ENCODE measurements around the gene SLC25A1.

Gene SLC25A1

DNA sequence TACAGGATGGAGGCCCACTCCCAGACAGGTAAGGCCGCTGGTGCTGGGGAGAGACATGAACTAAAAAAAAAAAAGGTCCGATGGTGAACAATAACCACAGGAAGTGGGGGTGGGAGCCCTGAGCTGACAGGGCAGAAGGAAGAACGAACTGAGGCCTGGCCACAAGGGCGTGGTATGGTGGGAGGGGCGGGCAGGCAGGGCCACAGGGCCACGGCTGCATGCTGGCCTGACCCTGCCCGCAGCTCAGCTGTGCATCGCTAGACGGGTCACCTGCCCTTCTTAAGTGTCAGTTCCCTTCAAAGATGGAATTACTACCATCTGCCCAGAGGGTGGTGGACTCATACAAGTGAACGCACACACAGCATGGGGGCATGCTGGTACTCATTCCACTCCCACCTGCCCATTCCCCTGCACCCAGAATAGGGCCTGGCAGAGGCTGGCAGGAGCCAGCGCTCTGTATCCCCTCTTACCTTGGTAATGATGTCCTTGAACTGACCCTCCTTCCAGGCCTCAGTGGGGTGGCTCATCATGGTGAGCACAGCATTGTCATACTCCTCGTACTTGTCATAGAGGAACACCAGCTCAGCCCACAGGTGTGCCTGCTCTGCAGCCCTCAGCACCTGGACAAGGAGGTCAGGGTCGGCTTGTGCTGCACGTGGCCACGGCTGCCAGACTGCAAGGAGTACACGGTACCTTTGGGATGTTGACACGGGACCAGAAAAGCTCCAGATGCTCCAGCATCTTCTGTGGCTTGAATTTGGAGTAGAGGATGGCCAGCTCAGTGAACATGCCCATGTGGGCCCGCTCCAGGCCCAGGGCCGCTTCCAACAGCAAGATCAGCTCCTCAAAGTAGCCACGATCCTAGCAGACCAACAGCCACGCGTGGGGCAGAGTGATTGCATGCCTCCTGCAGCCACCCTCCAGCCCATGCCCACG lies 17.5 kb upstream of the SLC25A1 start:
- no peak for DNase-seq (ENCODE audit: low read depth, low spot score)
- TF ChIP-seq, protein P1, sequence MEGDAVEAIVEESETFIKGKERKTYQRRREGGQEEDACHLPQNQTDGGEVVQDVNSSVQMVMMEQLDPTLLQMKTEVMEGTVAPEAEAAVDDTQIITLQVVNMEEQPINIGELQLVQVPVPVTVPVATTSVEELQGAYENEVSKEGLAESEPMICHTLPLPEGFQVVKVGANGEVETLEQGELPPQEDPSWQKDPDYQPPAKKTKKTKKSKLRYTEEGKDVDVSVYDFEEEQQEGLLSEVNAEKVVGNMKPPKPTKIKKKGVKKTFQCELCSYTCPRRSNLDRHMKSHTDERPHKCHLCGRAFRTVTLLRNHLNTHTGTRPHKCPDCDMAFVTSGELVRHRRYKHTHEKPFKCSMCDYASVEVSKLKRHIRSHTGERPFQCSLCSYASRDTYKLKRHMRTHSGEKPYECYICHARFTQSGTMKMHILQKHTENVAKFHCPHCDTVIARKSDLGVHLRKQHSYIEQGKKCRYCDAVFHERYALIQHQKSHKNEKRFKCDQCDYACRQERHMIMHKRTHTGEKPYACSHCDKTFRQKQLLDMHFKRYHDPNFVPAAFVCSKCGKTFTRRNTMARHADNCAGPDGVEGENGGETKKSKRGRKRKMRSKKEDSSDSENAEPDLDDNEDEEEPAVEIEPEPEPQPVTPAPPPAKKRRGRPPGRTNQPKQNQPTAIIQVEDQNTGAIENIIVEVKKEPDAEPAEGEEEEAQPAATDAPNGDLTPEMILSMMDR (IDR thresholded peaks at IDR 0.05; ENCODE audit: low read depth, low read length) = no peak
- in situ Hi-C loops (cut with HindIII; ENCODE audit: low sequenced_read_pairs) = no loop called here
- H3K4me3 ChIP-seq (ENCODE audit: low read depth, low read length) = no peak overlapping the region

DNA sequence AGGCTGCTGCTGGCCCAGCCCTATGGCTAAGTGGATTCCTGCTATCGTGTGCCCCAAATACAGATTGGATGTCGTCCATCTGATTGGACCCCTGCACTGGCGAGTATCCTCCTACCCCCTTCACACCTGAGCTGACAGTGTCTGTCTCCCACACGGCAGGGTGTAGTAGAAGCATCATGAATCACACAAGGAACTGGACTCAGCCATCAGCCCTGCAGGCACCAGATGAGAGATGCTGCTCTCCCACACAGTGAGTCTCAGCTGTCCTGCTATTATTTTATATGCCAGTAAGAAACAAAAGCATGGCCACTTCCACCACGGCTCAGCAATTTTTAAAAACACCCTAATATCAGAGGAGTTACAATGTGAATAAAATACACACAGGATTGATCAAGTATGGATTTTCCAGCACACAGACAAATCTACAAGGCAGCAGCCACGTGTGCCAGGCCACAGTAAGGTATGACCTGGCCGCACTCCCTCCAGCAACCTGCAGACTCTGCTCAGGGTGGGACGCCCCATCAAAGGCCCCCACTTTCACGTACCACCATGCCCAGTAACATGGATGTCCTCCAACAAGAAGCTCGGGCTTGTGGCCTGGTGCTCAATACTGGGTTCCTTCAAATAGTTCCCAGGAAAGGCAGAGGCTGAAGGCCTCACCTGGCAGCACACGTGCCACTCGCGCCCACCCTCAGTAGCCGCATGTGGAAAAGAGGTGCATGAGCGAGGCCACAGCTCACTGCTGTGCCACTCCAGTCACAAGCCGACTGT lies 16.4 kb upstream of the SLC25A1 start:
- in situ Hi-C loops (cut with HindIII; ENCODE audit: low sequenced_read_pairs) = no loop called here
- TF ChIP-seq, protein P1 (IDR thresholded peaks at IDR 0.05; ENCODE audit: low read depth, low read length) = no peak
- no peak for DNase-seq (ENCODE audit: low read depth, low spot score)
- no peak overlapping the region for H3K4me3 ChIP-seq (ENCODE audit: low read depth, low read length)

DNA sequence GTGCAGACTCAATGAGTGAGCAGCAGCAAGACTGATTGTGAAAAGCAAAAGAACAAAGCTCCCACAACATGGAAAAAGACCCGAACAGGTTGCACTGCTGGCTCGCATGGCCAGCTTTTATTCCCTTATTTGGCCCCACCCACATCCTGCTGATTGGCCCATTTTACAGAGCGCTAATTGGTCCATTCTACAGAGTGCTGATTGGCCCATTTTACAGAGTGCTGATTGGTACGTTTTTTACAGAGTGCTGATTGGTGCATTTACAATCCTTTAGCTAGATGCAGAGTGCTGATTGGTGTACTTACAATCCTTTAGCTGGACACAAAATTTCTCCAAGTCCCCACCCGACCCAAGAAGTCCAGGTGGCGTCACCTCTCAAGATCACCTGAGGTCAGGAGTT lies 15.3 kb upstream of the SLC25A1 start:
- DNase-seq (ENCODE audit: low read depth, low spot score) = no peak

DNA sequence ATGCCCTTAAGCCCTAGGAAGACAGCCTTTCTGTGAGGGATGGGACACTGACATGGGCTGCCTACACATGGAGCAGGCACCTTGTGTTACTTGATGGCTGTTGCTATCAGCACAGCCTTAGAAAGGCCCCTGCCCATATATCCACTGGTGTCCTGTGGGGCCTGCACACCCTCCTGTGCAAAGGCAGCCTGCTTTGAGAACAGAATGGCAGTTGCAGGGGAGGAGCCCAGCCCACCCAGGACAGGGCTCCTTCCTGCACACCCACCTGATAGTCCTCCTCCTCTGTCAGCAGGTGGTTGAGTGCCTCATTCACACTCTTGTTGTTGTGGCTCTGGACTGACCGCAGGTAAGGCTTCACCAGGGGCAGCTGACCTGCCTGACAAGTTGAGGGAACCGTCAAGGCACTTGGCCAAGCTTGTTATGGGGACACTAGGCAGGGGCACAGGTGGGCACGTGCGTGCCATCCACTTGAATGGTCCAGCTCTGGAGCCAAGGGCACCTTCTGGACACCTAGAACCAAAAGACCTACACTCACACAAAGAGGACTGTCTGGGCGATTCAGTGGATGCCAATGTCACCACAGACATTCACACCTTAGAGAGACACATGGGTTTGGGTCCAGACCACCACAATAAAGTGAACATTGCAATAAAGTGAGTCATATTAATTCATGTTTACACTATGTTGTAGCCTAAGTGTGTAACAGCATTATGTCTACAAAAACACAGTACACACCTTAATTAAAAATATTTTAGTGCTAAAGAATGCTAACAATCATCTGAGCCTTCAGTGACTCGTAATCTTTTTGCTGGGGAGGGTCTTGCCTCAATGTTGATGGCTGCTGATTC lies 9.4 kb upstream of the SLC25A1 start:
- H3K4me3 ChIP-seq (ENCODE audit: low read depth, low read length) = no peak overlapping the region
- in situ Hi-C loops (cut with HindIII; ENCODE audit: low sequenced_read_pairs) = no loop called here
- TF ChIP-seq, protein P1 (IDR thresholded peaks at IDR 0.05; ENCODE audit: low read depth, low read length) = no peak
- no peak for DNase-seq (ENCODE audit: low read depth, low spot score)

More for the DNA sequence above, 15.3 kb upstream of the SLC25A1 start:
- TF ChIP-seq, protein P1 (IDR thresholded peaks at IDR 0.05; ENCODE audit: low read depth, low read length) = no peak
- in situ Hi-C loops (cut with HindIII; ENCODE audit: low sequenced_read_pairs) = no loop called here
- H3K4me3 ChIP-seq (ENCODE audit: low read depth, low read length) = no peak overlapping the region

DNA sequence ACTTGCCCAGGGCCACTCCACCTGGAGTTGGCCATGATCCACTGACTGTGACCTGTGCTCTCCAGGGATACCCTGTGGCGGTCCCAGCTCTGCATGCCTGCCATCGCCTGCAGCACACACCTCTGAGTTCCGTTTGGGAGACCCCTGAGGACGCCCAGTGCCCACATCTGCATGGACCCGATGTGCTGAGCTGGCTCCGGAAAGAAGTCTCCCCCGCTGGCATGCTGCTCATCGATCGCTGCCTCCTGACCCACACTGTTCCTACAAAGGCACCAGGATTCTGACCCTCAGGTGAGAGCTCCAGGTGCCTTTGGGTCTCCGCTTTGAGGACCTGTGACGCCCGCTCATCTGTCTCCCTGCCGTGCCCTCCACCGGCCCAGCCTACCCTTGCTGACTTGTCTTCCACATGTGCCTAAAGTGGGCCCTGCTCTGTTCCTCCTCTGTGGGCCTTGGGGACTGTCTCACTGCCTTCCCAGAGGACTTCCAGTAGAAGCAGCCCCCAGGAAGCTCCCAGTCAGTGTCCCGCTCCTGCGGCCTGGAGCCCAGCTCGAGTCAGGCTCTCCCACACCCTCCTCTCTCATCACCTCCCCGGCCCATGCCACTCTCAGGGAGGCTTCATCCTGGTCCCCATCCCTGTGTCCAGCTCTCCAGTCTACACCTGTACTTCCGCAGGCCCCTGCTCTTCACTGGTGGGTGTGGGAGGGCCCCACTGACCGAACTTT lies 5.9 kb upstream of the SLC25A1 start:
- DNase-seq (ENCODE audit: low read depth, low spot score) = no peak
- in situ Hi-C loops (cut with HindIII; ENCODE audit: low sequenced_read_pairs) = no loop called here
- TF ChIP-seq, protein P1 (IDR thresholded peaks at IDR 0.05; ENCODE audit: low read depth, low read length) = no peak
- no peak overlapping the region for H3K4me3 ChIP-seq (ENCODE audit: low read depth, low read length)
